ENCODE measurements around the gene ZFP69. TPM values are rescaled to one million over a fixed set of nuclear protein-coding genes. Genes with fewer than 3 reads are reported as not detected.

ZFP69 gene
- polyA plus RNA-seq, 3 donors, result 2.1 to 3.8 (median 2.5) TPM

GRCh38 chr1:40535732-40536131 is 58.6 kb downstream of the ZFP69 start:
- H3K9ac ChIP-seq (ENCODE audit: insufficient read depth, low read length, poor library complexity, severe bottlenecking), result no peak overlapping the region

GRCh38 chr1:40539338-40539737 is 62.2 kb downstream of the ZFP69 start:
- H3K36me3 ChIP-seq (replicated peaks in 1 of 2; ENCODE audit: control insufficient read depth in 1 of 2, insufficient read depth in 2 of 2, low read length in 2 of 2), result peaks cover 24 to 49% of the 10 kb centered on the region in 2 donors
- Mint-ChIP-seq H3K36me3 (peaks cover 38 to 50% of the 10 kb centered on the region in 2 donors), H3K27ac (peak overlapping the region; percentile 86 to 94 (median 93)), H3K9me3 (peaks cover 4 to 19% (median 10%) of the 10 kb centered on the region in 7 donors), H3K4me3 (peak overlapping the region; percentile 67 to 83), H3K27me3 (ENCODE audit: low read depth in 3 of 3) (peaks cover 0 to 1% (median 0%) of the 10 kb centered on the region in 3 donors), H3K4me1 (peaks cover 15% of the 10 kb centered on the region)
- no peaks in the 10 kb centered on the region for H3K27me3 ChIP-seq (ENCODE audit: control insufficient read depth in 2 of 2, insufficient read depth in 2 of 2, low read length in 2 of 2)
- DNase-seq, result peak; percentile 57 to 81 (median 78)
- 0% methylated on average over 2 of the region's 7 CpGs for WGBS (ENCODE audit: insufficient coverage)
- H3K79me2 ChIP-seq (ENCODE audit: insufficient read depth, low read length), result peaks cover 17% of the 10 kb centered on the region
- H3K4me1 ChIP-seq (ENCODE audit: control insufficient read depth in 1 of 2, insufficient read depth in 2 of 2, low read length in 2 of 2), result peaks cover 13 to 14% of the 10 kb centered on the region in 2 donors
- peak overlapping the region in 2 of 3 experiments; percentile 40 to 63 for H3K4me3 ChIP-seq (replicated peaks in 1 of 3; ENCODE audit: low read depth in 2 of 3, low read length in 3 of 3)
- H3K27ac ChIP-seq (ENCODE audit: low read depth in 1 of 2, low read length in 2 of 2), result peak overlapping the region; percentile 81 to 86
- intact Hi-C loops (cut with micrococcal nuclease), result no loop called here
- H3K4me2 ChIP-seq (replicated peaks; ENCODE audit: extremely low read depth, low read length, poor library complexity, severe bottlenecking), result peak overlapping the region; percentile 63
- no peaks in the 10 kb centered on the region for H4K20me1 ChIP-seq (ENCODE audit: insufficient read depth, low read length)
- peak overlapping the region; percentile 80 for H2AFZ ChIP-seq (ENCODE audit: insufficient read depth, low read depth, low read length, poor library complexity, severe bottlenecking)
- peak overlapping the region; percentile 49 for H3K9ac ChIP-seq (ENCODE audit: insufficient read depth, low read length, poor library complexity, severe bottlenecking)
- TF ChIP-seq CTCF (IDR thresholded peaks at IDR 0.05), result no peak
- H3K9me3 ChIP-seq (replicated peaks in 1 of 2; ENCODE audit: control insufficient read depth in 1 of 2, insufficient read depth in 1 of 2, low read length in 2 of 2), result peaks cover 3 to 14% of the 10 kb centered on the region in 2 donors

More at GRCh38 chr1:40535732-40536131, 58.6 kb downstream of the ZFP69 start:
- H3K4me3 Mint-ChIP-seq, result no peak overlapping the region
- no peak for TF ChIP-seq CTCF (IDR thresholded peaks at IDR 0.05)
- H3K4me1 Mint-ChIP-seq, result peaks cover 34% of the 10 kb centered on the region
- H3K9me3 ChIP-seq (replicated peaks in 1 of 2; ENCODE audit: control insufficient read depth in 1 of 2, insufficient read depth in 1 of 2, low read length in 2 of 2), result no peaks in the 10 kb centered on the region
- peaks cover 28 to 36% of the 10 kb centered on the region in 2 donors for H3K4me1 ChIP-seq (ENCODE audit: control insufficient read depth in 1 of 2, insufficient read depth in 2 of 2, low read length in 2 of 2)
- H4K20me1 ChIP-seq (ENCODE audit: insufficient read depth, low read length), result no peaks in the 10 kb centered on the region
- no peak overlapping the region for H2AFZ ChIP-seq (ENCODE audit: insufficient read depth, low read depth, low read length, poor library complexity, severe bottlenecking)
- WGBS (ENCODE audit: insufficient coverage), result no CpG with 5 or more reads among the region's 2 CpGs
- peak overlapping the region in 1 of 7 donors; percentile 30 for H3K27ac Mint-ChIP-seq
- peaks cover 0 to 14% (median 5%) of the 10 kb centered on the region in 7 donors for H3K9me3 Mint-ChIP-seq
- H3K4me2 ChIP-seq (replicated peaks; ENCODE audit: extremely low read depth, low read length, poor library complexity, severe bottlenecking), result no peak overlapping the region
- H3K36me3 Mint-ChIP-seq, result peaks cover 9 to 16% of the 10 kb centered on the region in 2 donors
- intact Hi-C loops (cut with micrococcal nuclease), result no loop called here
- H3K27me3 Mint-ChIP-seq (ENCODE audit: low read depth in 3 of 3), result no peaks in the 10 kb centered on the region
- H3K79me2 ChIP-seq (ENCODE audit: insufficient read depth, low read length), result peaks cover 32% of the 10 kb centered on the region
- DNase-seq, result no peak
- no peak overlapping the region for H3K4me3 ChIP-seq (replicated peaks in 1 of 3; ENCODE audit: low read depth in 2 of 3, low read length in 3 of 3)
- H3K27me3 ChIP-seq (ENCODE audit: control insufficient read depth in 2 of 2, insufficient read depth in 2 of 2, low read length in 2 of 2), result no peaks in the 10 kb centered on the region
- H3K36me3 ChIP-seq (replicated peaks in 1 of 2; ENCODE audit: control insufficient read depth in 1 of 2, insufficient read depth in 2 of 2, low read length in 2 of 2), result peaks cover 0 to 12% of the 10 kb centered on the region in 2 donors
- no peak overlapping the region for H3K27ac ChIP-seq (ENCODE audit: low read depth in 1 of 2, low read length in 2 of 2)

Other genes starting within 250 kb of the ZFP69 start
- not detected for gene TMCO2, start 229.4 kb upstream of the ZFP69 start, polyA plus RNA-seq
- gene ZMPSTE24, start 219.1 kb upstream of the ZFP69 start, polyA plus RNA-seq, result 10 to 100 TPM in 2 of 3 donors, 1 to 10 TPM in 1; 6.4 to 45.6 (median 36.0) TPM
- 10 to 100 TPM in 1 of 3 donors, 1 to 10 TPM in 2; 2.0 to 24.3 (median 2.6) TPM for gene COL9A2, start 160.0 kb upstream of the ZFP69 start, polyA plus RNA-seq
- gene SMAP2, start 103.6 kb upstream of the ZFP69 start, polyA plus RNA-seq, result 100 to 1,000 TPM; 302 to 382 (median 359) TPM
- gene ZFP69B, start 26.8 kb upstream of the ZFP69 start, polyA plus RNA-seq, result under 1 TPM in 2 of 3 donors, not detected in 1; 0.20 to 0.67 TPM
- 1 to 10 TPM; 1.5 to 3.4 (median 2.6) TPM for gene EXO5, start 31.5 kb downstream of the ZFP69 start, polyA plus RNA-seq
- 1 to 10 TPM; 2.3 to 3.5 (median 2.7) TPM for gene ZNF684, start 54.3 kb downstream of the ZFP69 start, polyA plus RNA-seq
- gene RIMS3, start 188.4 kb downstream of the ZFP69 start, polyA plus RNA-seq, result 1 to 10 TPM in 1 of 3 donors, under 1 TPM in 2; 0.15 to 1.0 (median 0.26) TPM
- gene NFYC, start 214.4 kb downstream of the ZFP69 start, polyA plus RNA-seq, result 100 to 1,000 TPM in 1 of 3 donors, 10 to 100 TPM in 2; 61.2 to 142 (median 68.2) TPM